HepG2 (cell line): Measurements from ENCODE around the gene SCART1.
"Not testable (repeated sequence)": the region's sequence is repeated elsewhere in the genome, so short reads cannot be mapped to it uniquely, and the experiment has no call there.

ENCODE experiments used
- CEBPB ChIP-seq: IDR thresholded peaks from 2 replicates; pipeline ENCODE4 v1.6.1; 2011; ENCODE audit warnings: low read depth, low read length, improper control_type of control experiment, borderline replicate concordance
- KDM6A ChIP-seq: IDR thresholded peaks from 2 replicates; pipeline ENCODE4 v1.6.1; 2016; ENCODE audit warnings: low read depth
- RBM22 ChIP-seq: fragments of 200-400 bp; formaldehyde crosslinking; optimal IDR thresholded peaks from 2 replicates; pipeline ENCODE3; 2017; ENCODE audit warnings: mild to moderate bottlenecking, low read length, moderate library complexity
- U2AF1 ChIP-seq: fragments of 200-400 bp; formaldehyde crosslinking; optimal IDR thresholded peaks from 2 replicates; pipeline ENCODE3; 2017; ENCODE audit warnings: mild to moderate bottlenecking, low read depth, low read length
- ZNF24 ChIP-seq: fragments of 450-650 bp; IDR thresholded peaks from 2 replicates; pipeline ENCODE4 v1.6.1; 2017; ENCODE audit warnings: antibody characterized with exemption, mild to moderate bottlenecking
- ZNF614 ChIP-seq: IDR thresholded peaks from 2 replicates; pipeline ENCODE4 v1.6.1; 2018; ENCODE audit warnings: missing biosample characterization, missing genetic modification reagents, inconsistent platforms, borderline replicate concordance
- TF ChIP-seq, protein P1 (sequence below): sonication (generic); formaldehyde crosslinking; IDR thresholded peaks from 2 replicates; pipeline ENCODE4 v1.8.0; 2022; ENCODE audit warnings: missing genetic modification reagents, mild to moderate bottlenecking, moderate library complexity, borderline replicate concordance

DNA sequence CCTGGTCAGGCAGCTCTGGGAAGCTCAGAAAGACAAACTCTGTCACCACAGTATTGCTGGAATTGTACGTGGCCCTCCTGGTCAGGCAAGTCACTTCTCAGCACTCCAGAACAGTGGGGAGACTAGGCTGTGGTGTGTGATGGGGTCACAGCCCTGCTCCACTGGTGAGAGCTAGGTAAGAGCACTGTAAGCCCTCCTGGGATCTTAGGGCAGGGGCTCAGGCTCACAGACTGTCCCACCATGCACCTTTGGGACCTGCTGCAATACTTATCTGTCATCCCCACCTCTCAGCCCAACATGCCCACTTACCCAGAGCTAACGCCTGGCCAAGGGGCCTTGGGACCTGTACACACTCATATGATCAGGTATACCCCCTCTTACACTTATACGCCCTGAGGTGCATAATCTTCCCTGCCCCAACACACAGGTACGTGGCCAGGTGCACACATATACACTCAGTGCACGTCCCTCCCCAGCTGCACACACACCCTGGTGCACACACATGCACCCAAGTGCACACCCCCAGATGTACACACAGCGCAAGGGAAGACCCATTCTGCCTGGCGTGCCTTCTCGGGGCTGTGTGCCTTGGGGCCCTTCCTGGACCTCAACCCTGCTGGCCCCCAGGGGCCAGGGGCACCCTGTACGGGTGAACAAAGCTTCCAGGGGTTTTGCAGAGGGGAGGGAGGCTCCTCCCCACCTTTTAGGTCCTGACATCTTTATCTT is 21.7 kb upstream of the SCART1 start:
- TF ChIP-seq, protein P1, sequence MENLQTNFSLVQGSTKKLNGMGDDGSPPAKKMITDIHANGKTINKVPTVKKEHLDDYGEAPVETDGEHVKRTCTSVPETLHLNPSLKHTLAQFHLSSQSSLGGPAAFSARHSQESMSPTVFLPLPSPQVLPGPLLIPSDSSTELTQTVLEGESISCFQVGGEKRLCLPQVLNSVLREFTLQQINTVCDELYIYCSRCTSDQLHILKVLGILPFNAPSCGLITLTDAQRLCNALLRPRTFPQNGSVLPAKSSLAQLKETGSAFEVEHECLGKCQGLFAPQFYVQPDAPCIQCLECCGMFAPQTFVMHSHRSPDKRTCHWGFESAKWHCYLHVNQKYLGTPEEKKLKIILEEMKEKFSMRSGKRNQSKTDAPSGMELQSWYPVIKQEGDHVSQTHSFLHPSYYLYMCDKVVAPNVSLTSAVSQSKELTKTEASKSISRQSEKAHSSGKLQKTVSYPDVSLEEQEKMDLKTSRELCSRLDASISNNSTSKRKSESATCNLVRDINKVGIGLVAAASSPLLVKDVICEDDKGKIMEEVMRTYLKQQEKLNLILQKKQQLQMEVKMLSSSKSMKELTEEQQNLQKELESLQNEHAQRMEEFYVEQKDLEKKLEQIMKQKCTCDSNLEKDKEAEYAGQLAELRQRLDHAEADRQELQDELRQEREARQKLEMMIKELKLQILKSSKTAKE, result not testable (repeated sequence)
- TF ChIP-seq CEBPB; KDM6A; ZNF614 (CRISPR knock-in tag); U2AF1; ZNF24; RBM22: not testable (repeated sequence)
